Liver (tissue), 2 donors: ENCODE measurements around the gene DOCK2.

Experiments used
- ATF3 ChIP-seq: IDR thresholded peaks from 2 replicates; pipeline ENCODE4 v1.6.1; 2016; ENCODE audit warnings: antibody characterized with exemption
- YY1 ChIP-seq: IDR thresholded peaks from 2 replicates; pipeline ENCODE4 v1.6.1; 2016; ENCODE audit warnings: antibody characterized with exemption, mild to moderate bottlenecking
- donor health status: healthy.

GRCh38 chr5:169836835-169837536 is 199.9 kb downstream of the DOCK2 start:
- no peak for TF ChIP-seq ATF3
- TF ChIP-seq YY1, result no peak
